Measurements from ENCODE around the gene LRP5. TPM values are rescaled to one million over a fixed set of nuclear protein-coding genes. Genes with fewer than 3 reads are reported as not detected.

Gene LRP5
- total RNA-seq, 4 donors from 2014 or later: 19.1 to 86.2 (median 43.9) TPM

GRCh38 chr11:68335683-68336082, 23.3 kb downstream of the LRP5 start:
- TF ChIP-seq POLR2A (IDR thresholded peaks at IDR 0.05): no peak
- no peak for DNase-seq
- H3K27ac ChIP-seq: no peak overlapping the region
- intact Hi-C loops (cut with DNase I; ENCODE audit: low total_unique reads): no loop called here
- H3K4me1 ChIP-seq: peaks cover 0 to 15% of the 10 kb centered on the region in 2 donors
- no peaks in the 10 kb centered on the region for H3K9me3 ChIP-seq
- H3K36me3 ChIP-seq: no peaks in the 10 kb centered on the region
- no peaks in the 10 kb centered on the region for H3K27me3 ChIP-seq
- no peak overlapping the region for H3K4me3 ChIP-seq

- Histone ChIP-seq H3K27me3 (no peaks in the 10 kb centered on the region), H3K9me3 (no peaks in the 10 kb centered on the region), H3K4me3 (no peak overlapping the region), H3K27ac (no peak overlapping the region), H3K4me1 (peaks cover 0 to 15% of the 10 kb centered on the region in 2 donors), H3K36me3 (no peaks in the 10 kb centered on the region)
- TF ChIP-seq CTCF (IDR thresholded peaks at IDR 0.05): no peak
- no peak for TF ChIP-seq POLR2A (IDR thresholded peaks at IDR 0.05)
- no peak for DNase-seq
- intact Hi-C loops (cut with DNase I; ENCODE audit: low total_unique reads): no loop called here
Observed at GRCh38 chr11:68336716-68337115, 24.3 kb downstream of the LRP5 start.

GRCh38 chr11:68337399-68337835, 25.0 kb downstream of the LRP5 start:
- intact Hi-C loops (cut with DNase I; ENCODE audit: low total_unique reads): no loop called here
- H3K36me3 ChIP-seq: no peaks in the 10 kb centered on the region
- H3K27me3 ChIP-seq: no peaks in the 10 kb centered on the region
- TF ChIP-seq CTCF (IDR thresholded peaks at IDR 0.05): no peak
- TF ChIP-seq POLR2A (IDR thresholded peaks at IDR 0.05): no peak
- no peak overlapping the region for H3K27ac ChIP-seq
- no peak for DNase-seq
- peaks cover 0 to 21% of the 10 kb centered on the region in 2 donors for H3K4me1 ChIP-seq
- no peaks in the 10 kb centered on the region for H3K9me3 ChIP-seq
- H3K4me3 ChIP-seq: no peak overlapping the region

DNA sequence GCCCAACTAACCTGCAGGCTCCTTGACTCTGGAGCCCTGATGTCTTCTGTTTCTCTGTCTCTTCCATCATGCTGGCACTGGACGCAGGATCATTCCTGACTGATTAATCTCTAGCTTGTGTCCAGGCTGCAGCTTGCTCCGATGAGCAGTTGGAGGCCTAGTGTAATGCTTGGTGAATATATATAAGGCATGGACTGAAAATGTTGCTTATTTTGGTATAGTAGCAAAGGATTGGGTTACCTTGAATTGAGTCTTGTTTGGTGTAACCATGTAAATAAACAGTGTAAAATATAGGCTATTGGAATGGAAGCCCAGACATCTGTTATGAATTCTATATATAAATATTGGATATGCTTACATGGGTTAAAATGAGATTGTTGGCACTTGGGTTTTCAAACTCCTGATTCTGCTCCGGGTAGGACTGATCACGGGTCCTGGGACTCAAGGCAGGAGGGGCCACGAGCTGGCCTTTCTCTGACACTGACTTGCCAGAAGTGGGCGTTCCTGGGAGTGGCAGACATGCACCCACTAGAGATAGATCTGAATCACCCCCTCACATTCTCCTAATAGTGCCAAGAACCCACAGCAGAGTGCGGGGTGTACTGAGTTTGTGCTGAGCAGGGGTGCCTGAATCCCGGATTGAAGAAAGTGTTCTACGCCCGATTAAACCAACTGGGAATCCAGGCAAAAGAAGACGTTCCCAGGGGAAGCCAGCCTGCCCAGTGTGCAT, 25.8 kb downstream of the LRP5 start:
- Histone ChIP-seq H3K27ac (no peak overlapping the region), H3K4me1 (peaks cover 0 to 21% of the 10 kb centered on the region in 2 donors)

GRCh38 chr11:68340003-68340767, 27.8 kb downstream of the LRP5 start:
- Histone ChIP-seq H3K4me1 (peaks cover 0 to 21% of the 10 kb centered on the region in 2 donors), H3K27me3 (no peaks in the 10 kb centered on the region), H3K36me3 (no peaks in the 10 kb centered on the region), H3K27ac (no peak overlapping the region), H3K9me3 (no peaks in the 10 kb centered on the region), H3K4me3 (no peak overlapping the region)
- intact Hi-C loops (cut with DNase I; ENCODE audit: low total_unique reads): no loop called here
- no peak for TF ChIP-seq POLR2A (IDR thresholded peaks at IDR 0.05)
- no peak for TF ChIP-seq CTCF (IDR thresholded peaks at IDR 0.05)
- DNase-seq: no peak

More for the DNA sequence above, 25.8 kb downstream of the LRP5 start:
- no peak for TF ChIP-seq POLR2A (IDR thresholded peaks at IDR 0.05)
- no peak for TF ChIP-seq CTCF (IDR thresholded peaks at IDR 0.05)
- Histone ChIP-seq H3K4me3 (no peak overlapping the region), H3K27me3 (no peaks in the 10 kb centered on the region), H3K36me3 (no peaks in the 10 kb centered on the region), H3K9me3 (no peaks in the 10 kb centered on the region)
- intact Hi-C loops (cut with DNase I; ENCODE audit: low total_unique reads): no loop called here
- peak in 1 of 2 donors; percentile 41 for DNase-seq
